GM19023 (cell line): ENCODE measurements around the gene ANO9.

ENCODE experiments used
- ATAC-seq: cut with Tn5 transposase; IDR thresholded peaks from one replicate; pipeline ENCODE4 v1.9.1; 2021; ENCODE audit warnings: mild to moderate bottlenecking, moderate library complexity; ENCODE audit not compliant: unreplicated experiment

Gene ANO9

DNA sequence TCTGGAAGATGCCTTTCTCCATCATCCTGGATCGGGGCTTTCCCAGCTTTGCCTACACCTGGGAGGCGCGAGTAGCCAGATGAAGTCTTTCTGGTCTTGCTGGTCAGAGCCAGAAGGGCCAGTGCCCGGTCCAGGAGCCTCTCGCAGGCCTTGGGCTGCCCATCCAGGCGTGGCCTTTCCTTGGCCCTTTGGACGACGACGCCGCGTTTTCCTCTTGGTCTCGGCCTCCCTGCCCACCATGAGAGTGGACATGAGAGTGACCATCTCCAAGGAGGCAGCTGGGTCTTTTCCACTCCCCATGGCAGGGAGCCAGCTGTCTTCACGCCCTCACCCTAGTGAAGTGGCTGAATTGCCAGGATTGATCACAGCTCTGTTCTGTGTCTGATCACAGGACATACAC, 11.8 kb upstream of the ANO9 start:
- ATAC-seq, result no peak

DNA sequence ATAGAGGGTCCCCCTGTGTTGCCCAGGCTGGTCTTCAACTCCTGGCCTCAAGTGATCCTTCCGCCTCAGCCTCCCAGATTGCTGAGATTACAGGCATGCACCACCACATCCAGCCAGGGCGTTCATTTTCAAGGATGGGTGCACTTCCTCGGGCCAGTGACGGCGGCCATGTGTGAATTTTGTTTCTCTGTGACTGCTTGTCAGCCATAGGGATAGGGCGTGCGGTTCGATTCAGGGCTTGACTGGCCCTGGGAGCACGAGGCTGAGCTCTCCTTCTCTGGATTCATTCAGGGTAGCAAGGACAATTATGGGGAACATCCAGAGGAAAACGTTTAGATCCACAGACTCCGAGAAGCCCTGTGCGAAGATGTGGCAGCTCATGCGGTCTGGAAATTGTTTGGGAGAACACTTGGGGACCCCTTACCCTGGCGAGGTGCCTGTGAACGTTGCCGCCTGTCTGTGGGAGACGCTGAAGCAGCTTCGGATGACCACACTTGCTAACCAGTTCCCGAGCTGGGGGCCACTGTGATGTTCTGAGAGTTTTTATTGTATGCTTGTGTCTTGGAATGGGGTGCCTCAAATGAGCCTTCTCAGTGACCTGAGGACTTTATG, 11.2 kb upstream of the ANO9 start:
- no peak for ATAC-seq

GRCh38 chr11:452203-452744, 10.5 kb upstream of the ANO9 start:
- ATAC-seq, result no peak

GRCh38 chr11:451738-452137, 9.9 kb upstream of the ANO9 start:
- ATAC-seq, result no peak

DNA sequence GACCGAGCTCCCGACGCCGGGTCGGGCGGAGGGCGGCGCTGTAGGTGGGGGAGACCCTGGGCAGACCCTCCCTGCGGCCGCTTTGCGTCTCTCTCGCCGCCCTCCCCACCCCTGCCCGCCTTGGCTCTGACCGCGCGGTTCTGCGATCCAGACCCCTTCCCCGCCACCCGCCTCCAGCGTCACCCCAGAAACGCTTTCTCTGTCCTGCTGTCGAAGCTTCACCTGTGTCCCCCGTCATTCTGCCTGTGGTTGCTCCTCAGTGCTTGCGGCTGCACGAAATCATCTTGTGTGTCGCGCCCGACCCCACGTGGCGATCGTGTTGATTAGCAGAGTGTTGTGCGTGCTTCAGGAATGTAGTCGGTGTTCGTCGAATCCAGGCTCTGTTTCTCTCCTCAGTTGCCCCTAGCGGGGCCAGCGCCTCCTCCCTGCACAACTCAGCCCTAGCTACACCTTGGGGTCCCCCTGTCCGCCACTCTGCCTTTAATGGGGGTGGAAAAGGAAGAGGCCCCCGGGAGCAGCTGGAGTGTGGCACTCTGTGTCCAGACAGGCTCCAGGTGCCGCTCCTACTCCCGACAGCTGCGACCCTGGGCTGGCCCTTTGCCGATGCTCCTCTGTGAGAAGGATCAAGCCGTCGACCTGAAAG, 9.1 kb upstream of the ANO9 start:
- peak; percentile 5 for ATAC-seq

DNA sequence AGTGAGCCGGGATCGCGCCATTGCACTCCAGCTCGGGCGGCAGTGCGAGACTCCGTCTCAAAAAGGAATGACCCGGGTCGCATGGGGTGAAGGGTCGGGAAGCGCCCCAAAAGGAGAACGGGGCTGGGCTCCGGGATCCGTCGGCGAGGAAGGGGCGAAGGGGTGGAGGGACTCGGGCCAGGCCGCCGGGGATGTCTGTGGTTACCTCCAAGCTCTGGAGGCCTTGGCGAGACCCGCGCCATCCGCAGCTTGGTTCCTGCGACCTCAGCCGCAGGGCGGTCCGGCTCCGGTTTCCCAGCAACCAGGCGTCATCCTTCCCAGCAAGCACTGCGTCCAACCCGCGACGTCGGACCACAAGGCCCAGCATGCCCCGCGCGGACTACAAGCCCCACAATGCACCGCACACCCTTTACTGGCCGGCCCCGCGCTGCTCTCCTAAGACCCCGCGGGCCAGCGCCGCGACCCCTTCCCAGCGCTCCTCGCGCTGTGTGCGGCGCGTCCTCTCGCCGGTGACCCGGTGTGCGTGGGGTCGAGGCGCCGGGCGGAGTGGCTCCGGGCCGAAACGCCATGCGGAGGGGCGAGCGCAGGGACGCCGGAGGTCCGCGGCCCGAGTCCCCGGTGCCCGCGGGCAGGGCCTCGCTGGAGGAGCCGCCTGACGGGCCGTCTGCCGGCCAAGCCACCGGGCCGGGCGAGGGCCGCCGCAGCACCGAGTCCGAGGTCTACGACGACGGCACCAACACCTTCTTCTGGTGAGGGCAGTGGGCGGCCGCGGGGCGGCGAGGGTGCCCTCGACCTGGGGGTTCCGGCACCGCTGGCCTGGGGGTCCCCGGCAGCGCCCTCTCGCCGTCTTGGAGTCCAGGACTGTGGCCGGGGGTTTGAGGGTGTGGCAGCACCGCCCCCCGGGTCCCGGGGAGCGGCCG, 8.3 kb upstream of the ANO9 start, which contains the start of gene PTDSS2:
TSS of gene PTDSS2 (plus strand) at position 391 of the 920 bp plus-strand sequence. CDS start at position 568, 177 bp downstream.
- ATAC-seq, result peak; percentile 80

GRCh38 chr11:447923-448731, 6.3 kb upstream of the ANO9 start:
- ATAC-seq, result peak; percentile 44

GRCh38 chr11:446891-447290, 5.1 kb upstream of the ANO9 start:
- no peak for ATAC-seq

DNA sequence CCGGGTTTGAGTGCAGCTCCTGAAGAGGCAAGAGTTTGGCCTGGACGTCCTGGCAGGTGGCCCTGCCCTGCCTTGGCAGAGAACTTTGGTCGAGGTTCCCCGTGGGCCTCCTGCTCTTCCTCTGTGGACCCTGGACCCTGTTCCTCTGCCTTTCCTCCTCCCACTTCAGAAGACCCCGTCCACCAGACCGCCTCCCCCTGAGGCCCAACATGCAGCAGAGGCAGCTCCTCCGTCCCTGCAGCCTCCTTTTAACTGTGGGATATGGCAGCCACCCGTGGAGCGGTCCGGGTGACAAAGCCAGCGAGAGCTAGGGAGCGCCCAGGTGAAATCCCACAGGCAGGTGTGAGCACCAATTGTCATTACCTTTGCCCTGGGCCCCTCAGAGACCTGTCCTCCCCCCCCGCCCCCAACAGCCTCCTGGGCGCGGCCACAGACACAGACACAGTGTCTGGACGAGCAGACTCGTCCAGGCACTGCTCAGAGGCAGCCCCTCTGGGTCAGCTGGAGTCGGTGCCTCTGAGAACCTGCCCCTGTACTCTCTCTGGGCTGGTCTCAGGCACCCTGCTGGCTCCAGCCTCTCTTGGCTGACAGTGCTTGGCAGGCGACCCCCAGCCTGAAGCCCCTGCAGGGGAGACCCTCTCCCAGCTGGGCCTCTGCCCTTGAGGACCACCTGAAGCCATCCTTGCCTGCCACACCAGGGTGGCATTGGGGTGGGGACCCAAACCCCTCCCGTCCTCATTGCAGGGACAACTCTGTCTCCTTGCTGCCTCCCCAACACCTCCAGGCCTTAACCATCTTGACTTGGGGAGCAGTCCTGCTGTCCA, 4.2 kb upstream of the ANO9 start:
- no peak for ATAC-seq

GRCh38 chr11:444396-445144, 2.8 kb upstream of the ANO9 start:
- no peak for ATAC-seq

DNA sequence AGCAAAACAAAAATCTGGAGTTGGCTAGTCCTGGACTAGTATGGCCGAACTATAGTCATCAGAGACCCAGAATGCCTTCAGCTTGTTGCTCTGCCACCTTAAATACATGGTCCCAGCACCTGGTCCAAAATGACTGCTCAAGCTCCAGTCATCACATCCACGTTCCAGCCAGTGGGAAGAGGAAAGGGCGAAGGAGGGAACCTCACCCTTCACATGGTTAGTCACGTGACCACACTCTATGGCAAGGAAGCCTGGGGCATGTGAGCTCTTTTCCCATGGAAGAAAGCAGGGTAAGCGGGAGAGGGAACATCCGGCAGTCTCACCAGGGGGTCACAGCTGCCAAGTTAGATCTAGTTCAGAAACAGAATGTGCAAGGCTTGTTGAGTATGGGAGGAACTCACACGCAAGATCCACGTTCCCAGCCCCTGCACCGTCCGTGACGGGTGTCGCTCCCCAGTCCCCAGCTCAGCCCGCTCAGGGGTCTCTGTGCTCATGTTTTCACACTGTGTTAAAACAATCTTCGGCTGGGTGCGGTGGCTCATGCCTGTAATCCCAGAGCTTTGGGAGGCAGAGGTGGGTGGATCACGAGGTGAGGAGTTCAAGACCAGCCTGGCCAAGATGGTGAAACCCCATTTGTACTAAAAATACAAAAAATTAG, 1.9 kb upstream of the ANO9 start:
- ATAC-seq, result no peak

- no peak for ATAC-seq
Measured at GRCh38 chr11:442611-443081, 835 bp upstream of the ANO9 start.

GRCh38 chr11:441043-441417, 781 bp downstream of the ANO9 start:
- no peak for ATAC-seq

DNA sequence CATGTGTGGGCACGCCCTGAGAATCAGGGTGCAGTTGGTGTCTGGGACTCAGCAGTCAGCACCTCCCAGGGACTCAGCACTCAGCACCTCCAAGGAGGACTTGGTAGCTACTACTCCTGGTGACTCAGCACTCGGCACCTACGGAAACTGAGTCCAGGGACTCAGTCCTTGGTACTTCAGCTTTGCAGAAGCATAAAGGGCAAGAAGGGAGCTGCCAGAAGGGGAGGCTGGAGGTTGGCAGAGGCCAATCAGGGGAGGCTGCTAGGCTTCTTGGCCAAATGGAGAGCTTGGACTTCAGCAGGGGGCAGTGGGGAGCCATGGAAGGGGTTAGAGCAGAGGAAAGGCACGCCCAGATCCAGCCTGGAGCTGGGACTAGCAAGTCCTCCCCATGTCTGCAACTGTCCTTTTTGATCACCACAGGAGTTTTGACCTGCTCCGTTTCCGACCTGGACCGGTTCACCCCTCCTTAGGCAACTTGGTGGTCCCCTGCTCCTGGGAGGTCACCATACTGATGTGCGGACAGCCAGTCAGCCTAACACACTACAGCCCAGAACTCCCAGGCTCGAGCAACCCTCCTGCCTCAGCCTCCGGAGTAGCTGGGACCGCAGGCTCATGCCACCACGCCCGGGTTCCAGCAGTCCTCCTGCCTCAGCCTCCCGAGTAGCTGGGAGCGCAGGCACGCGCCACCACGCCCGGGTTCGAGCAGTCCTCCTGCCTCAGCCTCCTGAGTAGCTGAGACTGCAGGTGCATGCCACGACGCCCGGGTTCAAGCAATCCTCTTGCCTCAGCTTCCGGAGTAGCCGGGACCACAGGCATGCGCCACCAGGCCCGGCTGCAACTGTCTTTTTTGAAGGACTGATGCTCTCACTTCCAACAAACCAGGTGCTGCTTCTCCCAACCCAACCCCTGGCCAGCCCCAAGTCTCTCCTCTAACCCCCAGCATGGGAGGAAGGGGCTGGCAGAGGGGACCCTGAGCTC, 1.5 kb downstream of the ANO9 start:
- ATAC-seq, result no peak

- no peak for ATAC-seq
Measured at GRCh38 chr11:439315-440064, 2.3 kb downstream of the ANO9 start.

DNA sequence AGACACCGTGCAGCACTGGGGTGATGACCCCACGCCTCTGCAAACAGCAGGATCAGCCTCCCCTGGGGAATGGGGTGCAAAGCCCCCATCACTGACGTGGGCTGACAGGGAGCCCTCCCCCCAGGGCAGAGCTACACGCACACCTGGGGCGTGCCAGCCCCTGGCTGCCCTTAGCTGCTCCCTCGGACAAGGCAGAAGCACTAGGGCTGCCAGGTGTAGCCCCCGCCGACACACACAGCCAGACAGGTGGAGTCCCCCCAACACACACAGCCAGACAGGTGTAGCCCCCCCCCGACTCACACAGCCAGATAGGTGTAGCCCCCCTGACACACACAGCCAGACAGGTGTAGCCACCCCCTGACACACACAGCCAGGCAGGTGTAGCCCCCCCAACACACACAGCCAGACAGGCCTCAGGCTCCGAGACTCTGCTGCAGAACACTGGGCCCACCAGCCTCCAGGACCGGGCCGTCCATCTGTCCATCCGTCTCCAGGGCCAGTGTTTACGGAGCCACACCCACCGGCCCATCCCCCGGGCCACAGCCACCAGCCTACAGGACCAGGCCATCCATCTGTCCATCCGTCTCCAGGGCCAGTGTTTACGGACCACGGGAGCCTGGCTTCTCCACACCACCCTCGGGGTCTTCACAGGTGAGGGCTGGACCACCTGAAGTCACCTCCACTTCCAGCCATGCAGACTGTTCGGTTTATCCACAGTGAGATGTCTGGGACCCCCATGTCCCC, 3.5 kb downstream of the ANO9 start:
- ATAC-seq, result no peak
